Stimulated activated CD8-positive, alpha-beta memory T cell treated with anti-CD3 and anti-CD28 coated beads, Interleukin-2, amount 100 ng/mL, for 48 hours (primary cell): ENCODE results near the gene FBXO48.
"Not testable (repeated sequence)": the region's sequence is repeated elsewhere in the genome, so short reads cannot be mapped to it uniquely, and the experiment has no call there.

ENCODE experiments used
- DNase-seq, 2 donors: peaks; one replicate each; pipeline ENCODE4 v3.0.0-alpha.2; 2020; ENCODE audit warnings: low read depth in 2 of 2

The FBXO48 gene

DNA sequence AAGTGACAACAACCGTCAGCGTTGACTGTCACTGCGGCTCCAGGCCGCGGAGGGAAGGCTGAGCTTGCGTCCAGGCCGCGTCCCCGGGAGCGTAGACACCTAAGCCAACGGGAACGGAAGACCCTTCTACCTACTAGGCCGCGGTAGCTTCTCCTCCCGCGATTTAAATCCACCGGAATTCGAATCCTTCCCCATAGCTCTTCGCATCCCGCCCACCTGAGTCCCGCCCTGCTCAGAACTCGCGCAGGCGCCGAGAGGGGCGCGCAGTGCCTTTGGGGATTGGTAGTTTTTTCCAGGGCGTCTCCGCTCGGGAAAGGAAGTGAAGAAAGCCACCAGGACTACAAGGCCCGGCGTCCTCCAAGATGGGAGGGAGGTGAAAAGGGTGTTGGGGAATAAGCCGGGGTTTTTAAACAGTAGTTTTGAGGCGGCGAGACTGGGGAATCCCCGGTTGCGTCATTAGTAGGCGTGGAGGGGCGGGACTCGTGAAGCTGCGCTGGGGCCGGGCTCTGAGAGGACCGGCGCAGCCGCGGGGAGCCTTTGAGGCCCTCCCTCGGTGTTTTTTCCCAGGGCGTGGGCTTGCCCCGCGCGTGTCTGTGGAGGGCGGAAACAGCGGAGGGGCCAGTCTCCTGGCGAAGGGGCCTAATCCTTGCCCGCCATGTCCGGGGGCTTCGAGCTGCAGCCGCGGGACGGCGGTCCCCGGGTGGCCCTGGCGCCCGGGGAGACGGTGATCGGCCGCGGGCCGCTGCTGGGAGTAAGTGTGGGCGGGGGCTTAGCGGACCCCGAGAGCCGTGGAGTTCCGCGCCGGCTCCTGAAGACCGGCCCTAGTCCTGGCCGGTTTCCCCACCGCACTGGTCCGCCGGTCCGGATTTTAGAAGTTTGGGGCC lies at the start of gene FBXO48, which contains the start of gene APLF:
Gene FBXO48, minus strand, starts transcription at position 218 of the 884 bp plus-strand sequence. CDS start 2,149 bp downstream, outside the sequence.
Gene APLF, plus strand, starts transcription at position 509 of the 884 bp plus-strand sequence. Its CDS starts 147 bp downstream, at position 656.
- DNase-seq = peak; percentile 91 to 97

- DNase-seq = no peak
These were observed 49.2 kb upstream of the FBXO48 start for GRCh38 chr2:68516051-68516955.

- DNase-seq = no peak
These were observed 47.3 kb upstream of the FBXO48 start for GRCh38 chr2:68514316-68514929.

GRCh38 chr2:68512966-68513365 lies 45.9 kb upstream of the FBXO48 start:
- no peak for DNase-seq

DNA sequence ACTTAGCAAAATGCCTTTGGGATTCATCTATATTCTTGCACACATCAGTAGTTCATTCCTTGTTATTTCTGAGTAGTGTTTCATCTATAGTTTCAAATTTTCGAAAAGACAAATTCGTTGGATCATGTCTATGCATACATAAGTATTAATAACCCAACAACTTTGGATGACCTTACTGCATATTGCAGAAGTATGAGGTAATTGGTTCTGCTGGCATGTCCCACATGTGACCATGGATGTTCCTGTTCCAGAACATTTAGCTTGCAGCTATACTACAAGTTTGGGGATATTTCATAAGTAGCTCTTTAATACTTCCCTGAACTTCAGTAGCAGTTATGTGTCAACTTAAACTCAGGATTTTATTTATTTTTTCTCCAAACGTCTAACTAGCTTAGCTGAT lies 45.2 kb upstream of the FBXO48 start:
- DNase-seq = no peak

- no peak for DNase-seq
These were observed 39.1 kb upstream of the FBXO48 start for GRCh38 chr2:68506170-68506569.

DNA sequence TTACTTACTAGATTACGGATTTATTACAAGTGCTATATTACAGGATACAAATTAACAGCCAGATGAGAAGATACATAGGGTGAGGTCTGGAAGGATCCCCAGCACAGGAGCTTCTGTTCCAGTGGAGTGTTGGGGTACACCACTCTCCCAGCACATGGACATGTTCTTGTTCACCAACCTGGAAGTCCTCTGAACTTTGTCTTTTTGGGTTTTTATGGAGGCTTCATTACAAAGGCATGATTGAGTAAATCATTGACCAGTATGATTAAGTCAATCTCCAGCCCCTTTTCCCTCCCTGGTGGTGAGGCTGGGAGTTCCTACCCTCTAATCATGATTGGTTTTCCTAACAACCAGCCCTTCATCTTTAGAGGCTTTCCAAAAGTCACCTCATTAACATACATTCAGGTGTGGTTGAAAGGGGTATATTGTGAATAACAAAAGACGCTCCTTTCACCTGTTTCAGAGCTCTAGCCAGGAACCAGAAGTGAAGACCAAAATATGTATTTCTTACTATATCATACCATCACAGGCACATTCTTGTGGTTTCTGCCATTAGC lies 38.6 kb upstream of the FBXO48 start:
- no peak for DNase-seq

- no peak for DNase-seq
These were observed 34.7 kb upstream of the FBXO48 start for GRCh38 chr2:68501768-68502167.

DNA sequence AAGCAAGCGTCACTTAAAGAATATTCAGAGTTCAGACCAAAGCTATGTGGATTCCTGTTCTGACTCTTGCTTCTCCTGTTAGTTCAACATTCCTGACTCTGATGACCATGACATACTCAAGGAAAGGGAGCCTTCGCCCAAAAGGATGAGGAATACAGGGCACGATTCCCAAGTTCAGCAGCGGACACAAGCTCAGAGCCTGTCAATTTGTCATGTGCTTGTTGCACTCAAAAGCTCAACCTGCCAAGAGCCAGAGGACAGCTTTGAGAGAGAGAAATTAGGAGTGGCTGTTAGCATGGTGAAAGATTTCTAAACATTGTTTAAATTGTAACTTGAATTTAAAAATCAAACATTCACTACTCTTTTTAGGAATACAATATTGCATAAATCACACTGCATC lies 33.6 kb upstream of the FBXO48 start:
- no peak for DNase-seq

DNA sequence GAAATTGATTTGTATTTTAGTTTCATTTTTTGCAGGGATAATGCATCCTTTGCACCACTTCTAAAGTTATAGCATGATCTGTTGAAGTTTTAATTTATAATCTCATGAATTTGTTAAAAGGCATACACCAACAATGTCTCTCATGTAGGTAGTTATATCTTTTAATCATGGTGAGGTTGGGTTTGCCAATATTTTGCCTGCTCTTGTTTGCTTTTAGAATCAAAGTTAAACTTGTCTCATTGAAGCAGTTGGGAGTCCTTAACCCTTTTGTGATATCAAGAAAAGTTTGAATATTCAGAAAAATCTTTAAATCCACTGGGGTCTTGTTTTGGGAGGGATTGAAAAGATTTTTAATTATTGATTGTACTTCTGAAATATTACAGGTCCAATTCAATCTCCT lies 32.0 kb upstream of the FBXO48 start:
- DNase-seq = no peak

DNA sequence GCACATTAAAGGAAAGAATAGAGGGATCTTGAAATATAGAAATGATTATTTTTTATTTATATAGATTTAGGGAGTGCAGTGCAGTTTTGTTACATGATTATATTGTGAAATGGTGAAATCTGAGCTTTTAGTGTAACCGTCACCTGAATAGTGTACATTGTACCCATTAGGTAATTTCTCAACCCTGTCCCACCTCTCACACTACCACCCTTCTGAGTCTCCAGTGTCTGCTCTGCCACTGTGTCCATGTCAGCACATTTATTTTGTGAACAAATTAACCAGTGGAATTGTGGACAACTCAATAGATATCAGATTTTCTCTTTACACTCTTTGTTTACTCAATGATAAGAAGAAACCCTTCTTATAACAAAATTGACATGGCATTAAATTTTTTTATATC lies 24.5 kb upstream of the FBXO48 start:
- no peak for DNase-seq

DNA sequence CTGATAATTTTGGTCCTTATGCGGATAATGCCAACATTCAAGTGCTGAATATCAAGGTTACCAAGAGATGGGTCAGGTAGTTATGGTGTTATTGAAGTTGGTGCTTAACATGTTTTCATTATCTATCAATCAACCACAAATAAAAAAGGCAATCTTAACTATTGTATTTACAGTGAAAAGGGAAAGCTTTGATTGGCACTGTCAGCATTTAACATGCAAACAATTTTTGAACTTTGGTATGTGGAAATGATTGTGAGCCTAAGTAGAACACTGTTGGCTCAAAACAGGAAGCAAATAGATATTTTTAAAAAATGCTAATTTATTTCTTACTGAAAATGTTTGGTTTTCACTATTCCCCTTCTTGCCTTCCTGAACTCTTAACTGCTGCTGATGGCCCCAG lies 22.2 kb upstream of the FBXO48 start:
- DNase-seq = no peak

GRCh38 chr2:68488605-68489004 lies 21.5 kb upstream of the FBXO48 start:
- not testable (repeated sequence) for DNase-seq

DNA sequence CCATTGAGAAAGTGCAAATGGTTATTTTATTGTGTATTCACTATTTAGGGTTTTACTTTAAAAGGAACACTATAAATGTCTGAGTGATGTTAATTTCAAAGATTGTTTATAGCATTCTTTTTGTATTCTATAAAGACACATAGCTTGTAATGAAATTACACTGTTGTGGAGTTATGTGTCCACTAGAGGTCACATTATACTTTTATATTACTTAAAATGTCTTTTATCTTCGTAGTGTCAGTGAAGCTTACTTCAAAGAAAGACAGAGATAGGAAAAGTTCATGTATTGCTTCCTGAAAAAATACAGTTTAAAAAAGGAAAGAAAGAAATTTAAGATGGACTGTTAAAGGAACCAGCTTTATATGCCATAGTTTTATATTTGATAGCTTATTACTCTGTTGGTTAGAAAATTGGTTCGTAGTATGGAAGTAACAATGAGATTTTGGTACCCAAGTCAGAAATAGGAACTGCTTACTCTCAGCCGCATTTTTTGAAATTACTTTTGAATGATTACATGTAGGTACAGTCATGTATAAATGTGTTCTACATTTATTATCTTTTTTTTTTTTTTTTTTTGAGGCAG lies 20.8 kb upstream of the FBXO48 start:
- DNase-seq = no peak

DNA sequence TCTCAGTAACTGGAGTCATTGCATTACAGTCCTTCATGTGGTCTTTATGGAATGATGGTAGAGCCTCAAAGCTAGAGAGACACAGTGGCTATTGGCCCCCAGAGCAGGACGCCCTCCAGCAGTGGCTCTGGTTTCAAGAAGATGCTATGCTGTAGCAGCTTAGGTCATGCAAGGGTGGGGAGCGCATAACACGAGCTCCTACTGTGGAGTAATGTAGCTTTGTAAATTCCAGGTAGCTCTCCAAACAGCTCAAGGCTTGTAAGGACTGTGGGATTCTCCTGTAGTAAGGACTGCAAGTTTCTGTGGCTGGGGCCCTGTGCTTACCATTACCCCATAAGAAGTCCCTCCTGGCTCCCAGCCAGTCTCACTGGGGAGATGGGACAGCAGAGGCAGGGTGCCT lies 15.9 kb upstream of the FBXO48 start:
- no peak for DNase-seq

DNA sequence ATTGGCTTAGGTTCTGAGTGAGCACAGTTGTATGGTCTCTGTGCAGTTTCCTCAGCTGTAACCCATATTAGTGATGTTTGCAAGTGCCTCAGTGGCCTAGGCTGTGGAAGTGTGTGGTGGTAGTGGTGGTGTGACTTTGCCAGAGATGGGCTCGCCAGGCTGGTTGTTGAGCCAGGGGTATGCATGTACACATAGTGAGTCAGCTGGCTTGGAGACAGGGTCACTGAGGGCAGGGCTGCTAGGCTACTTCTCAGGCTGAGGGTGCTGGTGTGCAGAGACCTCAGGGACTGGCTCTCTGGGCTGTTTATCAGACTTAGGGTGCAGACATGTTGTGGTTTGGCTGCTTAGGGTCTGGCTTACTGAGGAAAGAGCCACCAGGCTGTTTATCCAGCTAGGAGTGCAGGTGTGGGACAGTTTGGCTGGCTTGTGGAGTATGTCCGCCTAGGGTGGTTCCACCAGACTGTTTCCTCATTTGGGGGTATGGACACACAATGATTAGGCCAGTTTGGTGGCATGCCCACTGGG lies 15.3 kb upstream of the FBXO48 start:
- DNase-seq = no peak

GRCh38 chr2:68478688-68479087 lies 11.6 kb upstream of the FBXO48 start:
- no peak for DNase-seq

- no peak for DNase-seq
These were observed 9.4 kb upstream of the FBXO48 start for GRCh38 chr2:68476454-68476853.

- DNase-seq = no peak
These were observed 8.5 kb upstream of the FBXO48 start for GRCh38 chr2:68475576-68475975.

- no peak for DNase-seq
These were observed 8.0 kb upstream of the FBXO48 start for GRCh38 chr2:68475110-68475509.

GRCh38 chr2:68472796-68473414 lies 5.8 kb upstream of the FBXO48 start:
- DNase-seq = no peak
